Measurements from ENCODE around the gene FNDC3A.

GRCh38 chr13:48990900-48991299, 15.2 kb downstream of the FNDC3A start:
- TF ChIP-seq CTCF (conservative IDR thresholded peaks at IDR 0.05; ENCODE audit: low read depth, low read length) (no peak), EZH2 (IDR thresholded peaks at IDR 0.05; ENCODE audit: borderline replicate concordance, low read depth, low read length, poor library complexity, severe bottlenecking) (no peak)
